Epithelial cell of esophagus (primary cell): ENCODE data around the gene SLC22A3.

Source experiments
- DNase-seq: peaks from one replicate; pipeline ENCODE4 v3.0.0; 2010; ENCODE audit warnings: low read depth
- H3K4me3 ChIP-seq: 2 replicates; pipeline ENCODE4 v1.5.1; 2011; ENCODE audit warnings: mild to moderate bottlenecking, low read length, control low read depth
- TF ChIP-seq, protein P1 (sequence below): IDR thresholded peaks from 2 replicates; pipeline ENCODE4 v1.5.1; 2011; ENCODE audit warnings: low read depth, mild to moderate bottlenecking, low read length, control low read depth, inconsistent platforms; ENCODE audit not compliant: insufficient read depth; ENCODE audit errors: missing control alignments

Gene SLC22A3

GRCh38 chr6:160328447-160328846, 19.7 kb upstream of the SLC22A3 start:
- TF ChIP-seq, protein P1, sequence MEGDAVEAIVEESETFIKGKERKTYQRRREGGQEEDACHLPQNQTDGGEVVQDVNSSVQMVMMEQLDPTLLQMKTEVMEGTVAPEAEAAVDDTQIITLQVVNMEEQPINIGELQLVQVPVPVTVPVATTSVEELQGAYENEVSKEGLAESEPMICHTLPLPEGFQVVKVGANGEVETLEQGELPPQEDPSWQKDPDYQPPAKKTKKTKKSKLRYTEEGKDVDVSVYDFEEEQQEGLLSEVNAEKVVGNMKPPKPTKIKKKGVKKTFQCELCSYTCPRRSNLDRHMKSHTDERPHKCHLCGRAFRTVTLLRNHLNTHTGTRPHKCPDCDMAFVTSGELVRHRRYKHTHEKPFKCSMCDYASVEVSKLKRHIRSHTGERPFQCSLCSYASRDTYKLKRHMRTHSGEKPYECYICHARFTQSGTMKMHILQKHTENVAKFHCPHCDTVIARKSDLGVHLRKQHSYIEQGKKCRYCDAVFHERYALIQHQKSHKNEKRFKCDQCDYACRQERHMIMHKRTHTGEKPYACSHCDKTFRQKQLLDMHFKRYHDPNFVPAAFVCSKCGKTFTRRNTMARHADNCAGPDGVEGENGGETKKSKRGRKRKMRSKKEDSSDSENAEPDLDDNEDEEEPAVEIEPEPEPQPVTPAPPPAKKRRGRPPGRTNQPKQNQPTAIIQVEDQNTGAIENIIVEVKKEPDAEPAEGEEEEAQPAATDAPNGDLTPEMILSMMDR: no peak
- H3K4me3 ChIP-seq: no peak overlapping the region
- DNase-seq: no peak

DNA sequence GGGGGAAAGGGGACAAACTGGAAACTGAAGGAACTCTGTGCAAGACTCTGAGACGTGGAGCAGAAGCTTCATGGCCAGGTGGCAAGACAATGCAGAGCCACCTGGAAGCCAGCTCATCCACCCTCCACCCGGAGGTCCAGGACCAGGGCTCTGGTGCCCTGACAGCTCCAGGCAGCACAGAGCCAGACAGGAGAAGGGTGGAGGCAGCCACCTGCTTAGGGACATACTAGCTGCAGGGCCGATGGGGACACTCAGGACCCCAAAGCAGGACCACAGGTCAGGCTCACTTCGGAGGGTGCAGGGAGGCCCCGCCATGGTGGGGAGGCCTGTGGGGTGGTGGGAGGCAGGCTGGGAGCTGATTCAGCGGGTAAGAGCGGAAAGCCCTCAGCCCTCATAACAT, 19.0 kb upstream of the SLC22A3 start:
- DNase-seq: no peak
- H3K4me3 ChIP-seq: no peak overlapping the region
- TF ChIP-seq, protein P1: no peak

GRCh38 chr6:160330619-160331018, 17.6 kb upstream of the SLC22A3 start:
- no peak for DNase-seq
- no peak overlapping the region for H3K4me3 ChIP-seq

GRCh38 chr6:160331204-160331603, 17.0 kb upstream of the SLC22A3 start:
- no peak overlapping the region for H3K4me3 ChIP-seq
- DNase-seq: no peak
- TF ChIP-seq, protein P1: no peak

More at GRCh38 chr6:160330619-160331018, 17.6 kb upstream of the SLC22A3 start:
- TF ChIP-seq, protein P1: no peak

DNA sequence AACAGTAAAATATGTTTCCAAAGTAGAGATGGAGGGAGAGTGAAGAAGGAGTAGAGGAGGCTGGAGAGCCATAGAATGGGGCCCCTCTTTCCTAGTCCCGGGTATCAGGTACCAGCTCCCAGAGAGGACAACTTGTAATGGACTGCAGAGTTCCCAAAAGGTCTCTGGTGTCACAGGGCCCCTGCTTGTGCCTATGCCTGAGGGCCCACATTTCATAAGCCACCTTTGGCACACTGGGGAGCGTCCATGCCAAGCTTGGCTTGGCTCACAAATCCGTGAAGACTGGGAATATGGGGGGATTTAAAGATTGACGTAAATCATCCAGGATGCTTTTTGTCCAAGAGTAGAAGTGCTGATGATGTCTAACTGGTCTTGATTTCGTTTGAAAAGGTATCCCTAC, 16.4 kb upstream of the SLC22A3 start:
- H3K4me3 ChIP-seq: no peak overlapping the region
- TF ChIP-seq, protein P1: no peak
- DNase-seq: no peak

- no peak for DNase-seq
- no peak overlapping the region for H3K4me3 ChIP-seq
- TF ChIP-seq, protein P1: no peak
Measured at GRCh38 chr6:160333101-160333500, 15.1 kb upstream of the SLC22A3 start.

DNA sequence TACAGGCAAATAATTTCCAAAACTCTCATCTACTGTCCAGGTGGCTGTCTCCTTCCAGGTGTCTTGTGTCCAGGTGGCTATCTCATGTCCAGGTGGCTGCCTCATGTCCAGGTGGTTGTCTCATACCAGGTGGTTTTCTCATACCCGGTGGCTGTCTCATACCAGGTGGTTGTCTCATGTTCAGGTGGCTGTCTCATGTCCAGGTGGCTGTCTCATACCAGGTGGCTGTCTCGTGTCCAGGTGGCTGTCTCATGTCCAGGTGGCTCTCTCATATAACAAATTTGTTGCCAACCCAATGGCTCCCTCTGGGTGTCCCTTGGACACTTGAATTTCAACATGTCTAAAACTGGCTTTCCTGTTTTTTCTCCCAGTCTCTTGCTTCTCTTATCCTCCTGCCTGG, 14.3 kb upstream of the SLC22A3 start:
- TF ChIP-seq, protein P1: no peak
- DNase-seq: peak; percentile 13
- no peak overlapping the region for H3K4me3 ChIP-seq
